ENCODE data around the gene TCL1A. TPM values are rescaled to one million over a fixed set of nuclear protein-coding genes. Genes with fewer than 3 reads are reported as not detected.
A peak's percentile ranks its signal among the peaks of the same experiment; 100 is the strongest.

The TCL1A gene
- total and polyA plus RNA-seq, 10 of the 15 experiments (the other 5 are each of a cell fraction or from before 2014, with no cell fraction given), result 5.9 to 283 (median 113) TPM

GRCh38 chr14:95662376-95663186 is 51.3 kb downstream of the TCL1A start (continued):
- TF ChIP-seq ESRRA (IDR thresholded peaks at IDR 0.05; ENCODE audit: low read length) (no peak), E4F1 (IDR thresholded peaks at IDR 0.05; ENCODE audit: borderline replicate concordance, partially characterized antibody) (no peak), RB1 (IDR thresholded peaks at IDR 0.05; ENCODE audit: borderline replicate concordance) (no peak), MTA3 (IDR thresholded peaks at IDR 0.05; ENCODE audit: borderline replicate concordance, low read length) (no peak), CHD4 (IDR thresholded peaks at IDR 0.05) (no peak), TARDBP (IDR thresholded peaks at IDR 0.05; ENCODE audit: borderline replicate concordance) (no peak), PML (IDR thresholded peaks at IDR 0.05; ENCODE audit: low read length) (no peak), NFYB (IDR thresholded peaks at IDR 0.05; ENCODE audit: insufficient read depth, low read depth, low read length) (no peak), EED (IDR thresholded peaks at IDR 0.05; ENCODE audit: low read depth) (0 out of 2 replicates have a peak, but pooled peaks have one; percentile 14), DPF2 (IDR thresholded peaks at IDR 0.05) (no peak), ELK1 (IDR thresholded peaks at IDR 0.05; ENCODE audit: low read depth, low read length) (no peak), USF2 (IDR thresholded peaks at IDR 0.05; ENCODE audit: borderline replicate concordance, low read depth, low read length) (peak; percentile 39; the same call in 1 of the 2 replicates), RUNX3 (IDR thresholded peaks at IDR 0.05; ENCODE audit: low read length) (peak; percentile 70), PAX5 (IDR thresholded peaks at IDR 0.05; ENCODE audit: borderline replicate concordance, low read depth, low read length) (no peak)

Measured in GM12878 (cell line).